H7 (cell line): Measurements from ENCODE around the gene BABAM1. TPM values are rescaled to one million over a fixed set of nuclear protein-coding genes. Genes with fewer than 3 reads are reported as not detected.
"Not testable (repeated sequence)": the region's sequence is repeated elsewhere in the genome, so short reads cannot be mapped to it uniquely, and the experiment has no call there.

Source experiments
- DNase-seq: peaks from one replicate; pipeline ENCODE4 v3.0.0; 2012
- H3K27me3 ChIP-seq: 2 replicates; pipeline ENCODE4 v1.6.0; 2011; ENCODE audit warnings: mild to moderate bottlenecking, low read length; ENCODE audit not compliant: control insufficient read depth, insufficient read depth
- H3K36me3 ChIP-seq: replicated peaks from 2 replicates; pipeline ENCODE4 v1.5.1; 2011; ENCODE audit warnings: low read length; ENCODE audit not compliant: control insufficient read depth, insufficient read depth
- H3K4me3 ChIP-seq: 2 replicates; pipeline ENCODE4 v1.5.1; 2011; ENCODE audit warnings: low read depth, mild to moderate bottlenecking, control low read depth, low read length, moderate library complexity; ENCODE audit not compliant: insufficient read depth
- total RNA-seq: library from RNA; depleted of rRNA; stranded (reverse); fragments of >200 nt; shearing (Covaris generic); gene quantifications from 2 replicates; pipeline ENCODE4 v1.2.3, GENCODE V29; 2014

The BABAM1 gene
- total RNA-seq, 1 experiment from 2014 or later, result 194 TPM

DNA sequence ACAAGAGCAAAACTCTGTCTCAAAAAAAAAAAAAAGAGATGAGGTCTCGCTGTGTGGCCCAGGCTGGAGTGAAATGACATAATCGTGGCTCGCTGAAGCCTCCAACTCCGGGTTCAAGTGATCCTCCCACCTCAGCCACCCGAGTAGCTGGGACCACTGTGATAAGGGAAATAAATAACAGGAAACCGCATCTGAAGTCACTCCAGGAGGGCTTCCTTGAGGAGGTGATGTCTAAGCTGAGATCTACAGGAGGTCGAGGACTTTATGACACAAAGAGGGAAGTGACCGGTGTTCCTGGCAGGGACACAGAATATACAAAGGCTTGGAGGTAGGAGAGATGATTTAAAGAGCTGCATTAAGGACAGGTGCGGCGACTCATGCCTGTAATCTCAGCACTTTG is 12.6 kb upstream of the BABAM1 start:
- Histone ChIP-seq H3K36me3 (peaks cover 4% of the 10 kb centered on the region), H3K27me3 (no peaks in the 10 kb centered on the region), H3K4me3 (no peak overlapping the region)
- no peak for DNase-seq

GRCh38 chr19:17255150-17255621 is 12.1 kb upstream of the BABAM1 start:
- H3K36me3 ChIP-seq, result peaks cover 4% of the 10 kb centered on the region
- H3K27me3 ChIP-seq, result no peaks in the 10 kb centered on the region
- DNase-seq, result peak; percentile 59
- no peak overlapping the region for H3K4me3 ChIP-seq

DNA sequence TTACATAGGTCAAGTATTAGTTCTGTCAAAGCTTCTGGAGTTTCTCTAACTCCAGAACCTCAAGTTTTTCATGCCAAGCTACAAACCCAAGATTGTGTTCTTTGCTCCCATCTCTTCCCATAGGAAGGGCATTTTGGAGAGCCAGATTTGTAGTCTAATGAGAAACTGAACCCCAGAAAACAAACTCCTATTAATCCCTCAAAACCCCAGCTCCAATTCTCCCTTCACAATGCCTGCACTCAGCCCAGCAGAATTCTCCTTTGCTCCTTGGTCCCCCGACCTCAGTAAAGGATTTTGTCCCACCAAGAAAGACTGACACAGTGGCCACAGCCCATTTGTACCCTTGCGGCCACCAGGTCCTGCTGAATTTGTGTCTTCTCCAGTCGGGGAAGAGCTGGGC is 11.1 kb upstream of the BABAM1 start:
- no peaks in the 10 kb centered on the region for H3K27me3 ChIP-seq
- no peak overlapping the region for H3K4me3 ChIP-seq
- H3K36me3 ChIP-seq, result peaks cover 4% of the 10 kb centered on the region
- DNase-seq, result no peak

DNA sequence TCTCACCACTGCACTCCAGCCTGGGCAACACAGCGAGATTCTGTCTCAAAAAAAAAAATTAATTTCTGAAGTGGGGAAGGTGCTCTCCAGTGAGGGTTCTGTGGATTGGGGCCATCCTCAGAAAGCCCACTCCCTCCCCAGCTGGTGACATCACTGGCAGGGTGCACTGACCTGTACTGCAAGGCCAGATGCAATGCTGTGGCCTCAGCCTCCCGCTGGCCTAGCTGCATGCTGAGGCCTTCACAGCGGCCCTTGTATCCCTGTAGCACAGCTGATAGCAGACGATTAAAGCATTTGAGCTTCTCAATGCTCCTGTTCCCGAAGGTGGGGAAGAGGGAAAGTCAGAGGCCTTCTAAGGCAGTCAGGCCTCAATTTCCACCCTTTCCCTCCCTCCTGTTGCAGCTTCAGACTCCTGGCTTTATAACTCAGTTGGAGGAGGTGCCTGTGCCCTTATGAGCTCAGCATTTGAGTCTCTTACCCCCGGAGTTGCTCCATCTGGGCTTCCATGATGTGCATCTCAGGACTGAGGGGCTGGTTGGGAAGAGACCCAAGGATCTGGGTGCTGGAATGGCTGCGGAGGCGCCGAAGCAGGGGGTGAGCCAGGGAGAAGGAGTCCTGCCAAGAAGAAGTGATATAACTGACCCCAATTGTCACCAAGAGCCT is 8.0 kb upstream of the BABAM1 start:
- no peak for DNase-seq
- Histone ChIP-seq H3K27me3 (no peaks in the 10 kb centered on the region), H3K36me3 (peaks cover 2% of the 10 kb centered on the region), H3K4me3 (no peak overlapping the region)

- Histone ChIP-seq H3K36me3 (peaks cover 2% of the 10 kb centered on the region), H3K4me3 (no peak overlapping the region), H3K27me3 (no peaks in the 10 kb centered on the region)
- no peak for DNase-seq
These were observed 7.3 kb upstream of the BABAM1 start for GRCh38 chr19:17259934-17260333.

GRCh38 chr19:17260842-17261325 is 6.4 kb upstream of the BABAM1 start:
- no peaks in the 10 kb centered on the region for H3K27me3 ChIP-seq
- H3K4me3 ChIP-seq, result no peak overlapping the region
- peaks cover 1% of the 10 kb centered on the region for H3K36me3 ChIP-seq
- peak; percentile 97 for DNase-seq

- DNase-seq, result peak; percentile 56
- Histone ChIP-seq H3K27me3 (no peaks in the 10 kb centered on the region), H3K36me3 (peaks cover 1% of the 10 kb centered on the region), H3K4me3 (no peak overlapping the region)
These were observed 4.7 kb upstream of the BABAM1 start for GRCh38 chr19:17262557-17262956.

- DNase-seq, result peak; percentile 52
- 0 out of 2 replicates have a peak overlapping the region, but pooled peaks have one; percentile 1 for H3K4me3 ChIP-seq
- H3K27me3 ChIP-seq, result no peaks in the 10 kb centered on the region
- peaks cover 2% of the 10 kb centered on the region for H3K36me3 ChIP-seq
These were observed 3.3 kb upstream of the BABAM1 start for GRCh38 chr19:17263712-17264640.

GRCh38 chr19:17264641-17264979 is 2.6 kb upstream of the BABAM1 start, which contains the start of gene USHBP1:
Gene USHBP1, minus strand, starts transcription at chr19:17264745. Its CDS starts 446 bp downstream, at chr19:17264299.
- peaks cover 2% of the 10 kb centered on the region for H3K36me3 ChIP-seq
- peak; percentile 94 for DNase-seq
- 0 out of 2 replicates have a peak within 1 kb of the TSS, but pooled peaks have one; percentile 1 for H3K4me3 ChIP-seq
- no peaks in the 10 kb centered on the region for H3K27me3 ChIP-seq

DNA sequence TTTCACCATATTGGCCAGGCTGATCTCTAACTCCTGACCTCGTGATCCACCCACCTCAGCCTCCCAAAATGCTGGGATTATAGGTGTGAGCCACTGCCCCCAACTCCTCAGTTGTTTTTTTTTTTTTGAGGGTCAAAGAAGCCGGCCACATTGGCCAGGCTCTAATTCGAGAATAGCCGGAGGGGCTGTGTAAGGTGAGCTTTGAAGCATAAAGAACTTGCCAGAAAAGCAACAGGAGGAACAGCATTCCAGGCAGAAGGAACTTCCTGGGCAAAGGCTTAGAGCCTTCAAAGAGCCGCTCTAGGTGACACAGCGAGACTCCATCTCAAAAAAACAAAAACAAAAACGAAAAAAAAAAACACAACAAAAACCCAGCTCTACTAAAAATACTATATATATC is 1.2 kb upstream of the BABAM1 start:
- H3K27me3 ChIP-seq, result no peaks in the 10 kb centered on the region
- DNase-seq, result no peak
- no peak overlapping the region for H3K4me3 ChIP-seq
- H3K36me3 ChIP-seq, result peaks cover 5% of the 10 kb centered on the region

DNA sequence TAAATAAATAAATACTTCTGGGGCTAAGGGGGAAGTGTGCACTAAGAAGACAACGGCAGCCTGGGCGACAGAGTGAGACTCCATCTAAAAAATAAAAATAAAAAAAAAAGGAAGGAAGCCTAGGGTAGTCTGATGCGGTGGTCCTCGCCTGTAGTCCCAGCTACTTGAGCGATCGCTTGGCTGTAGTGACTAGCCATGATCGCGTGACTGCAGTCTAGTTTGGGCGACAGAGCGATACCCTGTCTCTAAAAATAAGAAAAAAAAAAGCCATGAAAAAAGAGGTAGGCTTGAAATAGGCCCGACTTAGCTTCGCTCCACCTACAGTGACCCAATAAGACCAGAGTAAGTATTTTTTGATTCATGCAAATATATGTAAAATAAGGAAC is 661 bp upstream of the BABAM1 start:
- no peaks in the 10 kb centered on the region for H3K27me3 ChIP-seq
- H3K4me3 ChIP-seq, result no peak overlapping the region
- DNase-seq, result no peak
- peaks cover 11% of the 10 kb centered on the region for H3K36me3 ChIP-seq

- Histone ChIP-seq H3K36me3 (peaks cover 15% of the 10 kb centered on the region), H3K4me3 (no peak overlapping the region), H3K27me3 (no peaks in the 10 kb centered on the region)
- no peak for DNase-seq
These were observed 1.5 kb downstream of the BABAM1 start for GRCh38 chr19:17268754-17269153.

GRCh38 chr19:17274892-17275291 is 7.6 kb downstream of the BABAM1 start:
- H3K27me3 ChIP-seq, H3K4me3 ChIP-seq, DNase-seq: not testable (repeated sequence)
- H3K36me3 ChIP-seq, result peaks cover 30% of the 10 kb centered on the region

- Histone ChIP-seq H3K36me3 (peaks cover 26% of the 10 kb centered on the region), H3K4me3 (no peak overlapping the region), H3K27me3 (no peaks in the 10 kb centered on the region)
- no peak for DNase-seq
These were observed 8.4 kb downstream of the BABAM1 start for GRCh38 chr19:17275441-17276175.
